Measurements from ENCODE around the gene SSR2. TPM values are rescaled to one million over a fixed set of nuclear protein-coding genes. Genes with fewer than 3 reads are reported as not detected.

The SSR2 gene
- total RNA-seq, 1 experiment from 2014 or later, result 198 TPM

DNA sequence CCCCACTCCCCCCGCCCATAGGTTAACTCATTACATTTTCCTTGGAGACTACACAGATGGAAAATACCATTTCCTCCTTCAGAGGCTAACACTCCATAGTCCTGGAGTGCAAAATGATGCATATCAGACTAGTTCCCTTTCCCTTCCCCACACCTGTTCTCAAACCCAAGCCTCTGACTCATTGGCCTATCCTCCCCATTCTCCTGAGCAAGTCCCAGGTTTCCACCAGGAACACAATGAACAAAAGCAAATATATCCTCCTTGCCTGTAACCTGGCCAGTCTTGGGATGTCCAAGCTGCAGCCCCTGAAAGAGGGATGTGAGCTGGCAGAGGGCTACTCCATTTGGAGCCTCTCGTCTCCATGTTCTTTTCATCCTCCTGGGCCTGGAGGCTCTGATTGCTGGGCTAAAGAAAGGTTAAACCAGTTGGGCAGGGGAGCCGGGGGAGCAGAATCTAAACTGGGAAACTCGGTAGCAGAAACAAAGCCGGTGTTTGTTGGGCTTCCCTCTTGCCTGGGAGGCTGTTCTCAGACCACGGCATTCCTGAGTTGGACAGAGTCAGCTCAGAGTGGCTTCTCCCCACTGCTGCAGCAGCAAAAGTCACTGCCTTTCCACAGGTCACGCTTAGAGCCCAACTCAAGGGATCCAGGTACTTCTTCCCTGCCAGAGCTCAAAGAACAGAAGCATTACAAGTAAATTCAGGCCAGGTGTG lies 13.9 kb downstream of the SSR2 start:
- Mint-ChIP-seq H3K4me3 (ENCODE audit: unreplicated experiment) (no peak overlapping the region), H3K36me3 (ENCODE audit: insufficient read depth, unreplicated experiment) (peaks cover 30% of the 10 kb centered on the region), H3K4me1 (ENCODE audit: low read depth, unreplicated experiment) (peaks cover 10% of the 10 kb centered on the region), H3K27ac (ENCODE audit: unreplicated experiment) (no peak overlapping the region), H3K27me3 (ENCODE audit: insufficient read depth, unreplicated experiment) (no peaks in the 10 kb centered on the region), H3K9me3 (ENCODE audit: unreplicated experiment) (no peaks in the 10 kb centered on the region)
- Histone ChIP-seq H3K27me3 (replicated peaks; ENCODE audit: control insufficient read depth, insufficient read depth, low read length) (no peaks in the 10 kb centered on the region; the same call in 1 of the 2 replicates), H3K4me3 (ENCODE audit: low read depth, low read length) (no peak overlapping the region), H3K9me3 (no peaks in the 10 kb centered on the region), H3K4me1 (peaks cover 7% of the 10 kb centered on the region), H3K36me3 (ENCODE audit: control insufficient read depth, insufficient read depth, low read length) (no peaks in the 10 kb centered on the region)
- ChIA-PET CTCF (no interaction called here), POLR2A (interaction anchor here (0.5 kb wide), 1 partner anchor 12 kb away, joined by 7 read pairs; no protein-coding TSS in a partner anchor)
- DNase-seq, result no peak
- no TSS peak for BruUV-seq (replicated peaks)
- intact Hi-C loops (cut with micrococcal nuclease; ENCODE audit: unreplicated experiment), result loop anchor here (5.0 kb wide), 1 partner anchor 60 kb away; no protein-coding TSS in a partner anchor
- TF ChIP-seq, protein P1, sequence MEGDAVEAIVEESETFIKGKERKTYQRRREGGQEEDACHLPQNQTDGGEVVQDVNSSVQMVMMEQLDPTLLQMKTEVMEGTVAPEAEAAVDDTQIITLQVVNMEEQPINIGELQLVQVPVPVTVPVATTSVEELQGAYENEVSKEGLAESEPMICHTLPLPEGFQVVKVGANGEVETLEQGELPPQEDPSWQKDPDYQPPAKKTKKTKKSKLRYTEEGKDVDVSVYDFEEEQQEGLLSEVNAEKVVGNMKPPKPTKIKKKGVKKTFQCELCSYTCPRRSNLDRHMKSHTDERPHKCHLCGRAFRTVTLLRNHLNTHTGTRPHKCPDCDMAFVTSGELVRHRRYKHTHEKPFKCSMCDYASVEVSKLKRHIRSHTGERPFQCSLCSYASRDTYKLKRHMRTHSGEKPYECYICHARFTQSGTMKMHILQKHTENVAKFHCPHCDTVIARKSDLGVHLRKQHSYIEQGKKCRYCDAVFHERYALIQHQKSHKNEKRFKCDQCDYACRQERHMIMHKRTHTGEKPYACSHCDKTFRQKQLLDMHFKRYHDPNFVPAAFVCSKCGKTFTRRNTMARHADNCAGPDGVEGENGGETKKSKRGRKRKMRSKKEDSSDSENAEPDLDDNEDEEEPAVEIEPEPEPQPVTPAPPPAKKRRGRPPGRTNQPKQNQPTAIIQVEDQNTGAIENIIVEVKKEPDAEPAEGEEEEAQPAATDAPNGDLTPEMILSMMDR (IDR thresholded peaks at IDR 0.05; ENCODE audit: insufficient read depth in 1 of 2, low read depth in 1 of 2, low read length in 1 of 2, severe bottlenecking in 1 of 2, unreplicated experiment in 1 of 2), result no peak

DNA sequence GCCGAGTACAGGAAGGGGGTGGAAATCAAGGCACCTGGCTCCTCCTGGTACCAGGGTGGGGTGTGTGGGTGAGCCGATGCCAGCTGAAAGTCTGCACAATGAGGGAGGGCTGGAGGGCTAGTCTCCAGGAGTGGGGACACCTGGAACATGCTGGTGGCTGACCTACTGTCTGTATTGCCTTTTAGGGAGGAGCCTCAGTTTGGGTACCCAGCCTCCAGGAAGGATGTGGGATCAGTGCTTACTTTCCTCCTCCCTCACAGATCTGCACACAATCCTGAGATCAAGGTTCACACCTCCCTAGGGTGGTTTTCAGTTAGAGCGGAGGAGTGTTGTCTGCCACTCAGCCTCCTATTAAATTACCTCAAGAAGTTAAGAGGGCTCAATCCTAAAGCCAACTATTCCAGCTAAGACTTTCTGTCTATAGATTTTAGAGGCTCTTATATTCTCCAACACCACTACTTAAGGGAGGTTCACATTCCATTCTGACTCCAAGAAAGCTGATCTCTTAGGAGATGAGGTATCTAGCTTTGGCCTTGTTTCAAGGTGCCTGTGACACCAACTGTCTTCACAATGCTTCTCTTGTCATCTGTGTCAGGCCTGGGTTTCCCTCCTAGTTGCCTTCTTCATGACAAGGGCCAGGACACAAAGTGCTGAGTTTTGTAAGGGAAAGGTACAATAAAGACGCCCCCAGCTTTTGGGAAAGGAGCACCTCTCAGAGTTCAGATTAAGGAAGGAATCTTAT lies 15.7 kb downstream of the SSR2 start:
- DNase-seq, result no peak
- Histone ChIP-seq H3K9me3 (no peaks in the 10 kb centered on the region), H3K36me3 (ENCODE audit: control insufficient read depth, insufficient read depth, low read length) (no peaks in the 10 kb centered on the region), H3K27me3 (replicated peaks; ENCODE audit: control insufficient read depth, insufficient read depth, low read length) (no peaks in the 10 kb centered on the region; the same call in 1 of the 2 replicates), H3K4me3 (ENCODE audit: low read depth, low read length) (no peak overlapping the region), H3K4me1 (peaks cover 7% of the 10 kb centered on the region)
- peaks cover 10% of the 10 kb centered on the region for H3K4me1 Mint-ChIP-seq (ENCODE audit: low read depth, unreplicated experiment)
- intact Hi-C loops (cut with micrococcal nuclease; ENCODE audit: unreplicated experiment), result loop anchor here (5.0 kb wide), 1 partner anchor 62 kb away; no protein-coding TSS in a partner anchor
- H3K27ac Mint-ChIP-seq (ENCODE audit: unreplicated experiment), result no peak overlapping the region
- TF ChIP-seq, protein P1 (IDR thresholded peaks at IDR 0.05; ENCODE audit: insufficient read depth in 1 of 2, low read depth in 1 of 2, low read length in 1 of 2, severe bottlenecking in 1 of 2, unreplicated experiment in 1 of 2), result no peak
- H3K9me3 Mint-ChIP-seq (ENCODE audit: unreplicated experiment), result no peaks in the 10 kb centered on the region
- H3K4me3 Mint-ChIP-seq (ENCODE audit: unreplicated experiment), result no peak overlapping the region
- POLR2A ChIA-PET, result interaction anchor here (0.5 kb wide), 1 partner anchor 269 kb away, joined by 7 read pairs; no protein-coding TSS in a partner anchor
- CTCF ChIA-PET, result no interaction called here
- no peaks in the 10 kb centered on the region for H3K27me3 Mint-ChIP-seq (ENCODE audit: insufficient read depth, unreplicated experiment)
- BruUV-seq (replicated peaks), result no TSS peak
- peaks cover 16% of the 10 kb centered on the region for H3K36me3 Mint-ChIP-seq (ENCODE audit: insufficient read depth, unreplicated experiment)

DNA sequence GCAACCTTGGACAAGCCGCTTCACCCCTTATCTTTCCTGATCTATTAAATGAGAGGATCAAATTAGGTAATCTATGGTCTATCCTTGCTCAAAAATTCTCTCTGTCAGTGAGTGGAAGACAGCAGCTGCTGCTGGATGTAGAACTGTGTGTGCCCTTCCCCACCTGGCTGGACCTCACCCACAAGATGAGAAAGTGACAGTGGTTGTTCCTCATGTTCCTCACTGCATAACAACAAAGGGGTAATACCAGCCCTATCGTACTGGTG lies 16.9 kb downstream of the SSR2 start:
- H3K36me3 Mint-ChIP-seq (ENCODE audit: insufficient read depth, unreplicated experiment), result peaks cover 9% of the 10 kb centered on the region
- H3K9me3 ChIP-seq, result no peaks in the 10 kb centered on the region
- peaks cover 10% of the 10 kb centered on the region for H3K4me1 Mint-ChIP-seq (ENCODE audit: low read depth, unreplicated experiment)
- POLR2A ChIA-PET, result no interaction called here
- H3K27ac Mint-ChIP-seq (ENCODE audit: unreplicated experiment), result no peak overlapping the region
- no peak overlapping the region for H3K4me3 ChIP-seq (ENCODE audit: low read depth, low read length)
- CTCF ChIA-PET, result interaction anchor here (0.6 to 1.0 kb wide), 3 partner anchors 14 to 66 kb away, joined by 3 read pairs; no protein-coding TSS in a partner anchor
- BruUV-seq (replicated peaks), result no TSS peak
- no peaks in the 10 kb centered on the region for H3K9me3 Mint-ChIP-seq (ENCODE audit: unreplicated experiment)
- H3K4me1 ChIP-seq, result peaks cover 7% of the 10 kb centered on the region
- H3K27me3 Mint-ChIP-seq (ENCODE audit: insufficient read depth, unreplicated experiment), result no peaks in the 10 kb centered on the region
- no peaks in the 10 kb centered on the region; the same call in 1 of the 2 replicates for H3K27me3 ChIP-seq (replicated peaks; ENCODE audit: control insufficient read depth, insufficient read depth, low read length)
- TF ChIP-seq, protein P1 (IDR thresholded peaks at IDR 0.05; ENCODE audit: insufficient read depth in 1 of 2, low read depth in 1 of 2, low read length in 1 of 2, severe bottlenecking in 1 of 2, unreplicated experiment in 1 of 2), result no peak
- no peak for DNase-seq
- intact Hi-C loops (cut with micrococcal nuclease; ENCODE audit: unreplicated experiment), result no loop called here
- no peak overlapping the region for H3K4me3 Mint-ChIP-seq (ENCODE audit: unreplicated experiment)
- H3K36me3 ChIP-seq (ENCODE audit: control insufficient read depth, insufficient read depth, low read length), result no peaks in the 10 kb centered on the region

Data from Caco-2 (cell line).